NCI-H2196 (cell line): ENCODE measurements around the gene CNST.
"Not testable (repeated sequence)": the region's sequence is repeated elsewhere in the genome, so short reads cannot be mapped to it uniquely, and the experiment has no call there.

Experiments
- DNase-seq: peaks from one replicate; lab custom pipeline; 2025; ENCODE audit not compliant: unreplicated experiment; lab: John Stamatoyannopoulos, UW

CNST gene

GRCh38 chr1:246613096-246613758 is 47.0 kb downstream of the CNST start:
- no peak for DNase-seq

GRCh38 chr1:246617156-246617555 is 50.9 kb downstream of the CNST start:
- no peak for DNase-seq

- DNase-seq: no peak
Observed at GRCh38 chr1:246617768-246618167, 51.5 kb downstream of the CNST start.

GRCh38 chr1:246618240-246618808 is 52.1 kb downstream of the CNST start:
- DNase-seq: no peak

GRCh38 chr1:246622035-246622652 is 55.9 kb downstream of the CNST start:
- no peak for DNase-seq

- DNase-seq: no peak
Observed at GRCh38 chr1:246624091-246624490, 57.8 kb downstream of the CNST start.

- DNase-seq: no peak
Observed at GRCh38 chr1:246629030-246629429, 62.8 kb downstream of the CNST start.

GRCh38 chr1:246629976-246630375 is 63.7 kb downstream of the CNST start:
- no peak for DNase-seq

- DNase-seq: no peak
Observed at GRCh38 chr1:246631426-246631825, 65.2 kb downstream of the CNST start.

- DNase-seq: no peak
Observed at GRCh38 chr1:246632281-246633168, 66.3 kb downstream of the CNST start.

- not testable (repeated sequence) for DNase-seq
Observed at GRCh38 chr1:246634659-246635058, 68.4 kb downstream of the CNST start.

GRCh38 chr1:246638941-246639655 is 72.8 kb downstream of the CNST start:
- no peak for DNase-seq

- DNase-seq: no peak
Observed at GRCh38 chr1:246639732-246640131, 73.5 kb downstream of the CNST start.

GRCh38 chr1:246640747-246641146 is 74.5 kb downstream of the CNST start:
- DNase-seq: no peak

- DNase-seq: no peak
Observed at GRCh38 chr1:246641394-246641793, 75.1 kb downstream of the CNST start.

- no peak for DNase-seq
Observed at GRCh38 chr1:246642719-246643118, 76.5 kb downstream of the CNST start.

GRCh38 chr1:246647113-246647512 is 80.9 kb downstream of the CNST start:
- no peak for DNase-seq

GRCh38 chr1:246647513-246647912 is 81.3 kb downstream of the CNST start:
- DNase-seq: no peak

- DNase-seq: no peak
Observed at GRCh38 chr1:246651012-246651695, 84.9 kb downstream of the CNST start.

GRCh38 chr1:246658567-246658966 is 92.3 kb downstream of the CNST start:
- DNase-seq: no peak
